Measurements from ENCODE around the gene HNRNPD. TPM values are rescaled to one million over a fixed set of nuclear protein-coding genes. Genes with fewer than 3 reads are reported as not detected.

HNRNPD gene
- total RNA-seq, 1 experiment from 2014 or later, result 39.2 TPM

Other genes with a start within 250 kb of the HNRNPD start
- 321 and 330 TPM in 2 replicates for gene HNRNPDL, start 56.5 kb upstream of the HNRNPD start, total RNA-seq (2014; rRNA removed; shearing (Covaris generic))
- gene ENOPH1, start 56.6 kb upstream of the HNRNPD start, total RNA-seq (2014; rRNA removed; shearing (Covaris generic)), result 58.8 and 70.2 TPM in 2 replicates
- gene TMEM150C, start 188.0 kb upstream of the HNRNPD start, total RNA-seq (2014; rRNA removed; shearing (Covaris generic)), result 4.1 and 6.3 TPM in 2 replicates

Measured in H4 (cell line).